ENCODE measurements around the gene LARP1B. TPM values are rescaled to one million over a fixed set of nuclear protein-coding genes. Genes with fewer than 3 reads are reported as not detected.

Gene LARP1B
- total RNA-seq, 4 donors from 2014 or later = 35.1 to 49.2 (median 40.1) TPM

DNA sequence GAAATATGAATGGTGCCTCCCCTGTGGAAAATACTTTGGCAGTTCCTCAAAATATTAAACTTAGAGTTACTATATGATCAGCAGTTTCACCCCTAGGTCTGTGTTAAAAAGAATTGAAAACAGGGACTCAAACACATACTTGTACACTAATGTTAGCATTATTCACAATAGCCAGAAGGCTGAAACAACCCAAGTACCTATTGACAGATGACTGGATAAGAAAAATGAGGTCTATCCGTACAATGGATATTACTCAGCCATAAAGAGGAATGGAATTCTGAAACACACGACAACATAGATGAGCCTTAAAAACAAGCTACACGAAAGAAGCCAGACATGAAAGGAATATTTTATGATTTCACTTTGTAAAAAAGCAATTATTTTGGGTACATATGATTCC lies 171.6 kb downstream of the LARP1B start:
- Histone ChIP-seq H3K4me1 (no peaks in the 10 kb centered on the region), H3K36me3 (no peaks in the 10 kb centered on the region), H3K9me3 (no peaks in the 10 kb centered on the region), H3K27ac (no peak overlapping the region), H3K4me3 (no peak overlapping the region), H3K27me3 (no peaks in the 10 kb centered on the region)
- TF ChIP-seq POLR2AphosphoS5 (IDR thresholded peaks at IDR 0.05) (no peak), POLR2A (IDR thresholded peaks at IDR 0.05) (no peak), EP300 (IDR thresholded peaks at IDR 0.05; ENCODE audit: low read depth) (no peak)
- TF ChIP-seq, protein P1, sequence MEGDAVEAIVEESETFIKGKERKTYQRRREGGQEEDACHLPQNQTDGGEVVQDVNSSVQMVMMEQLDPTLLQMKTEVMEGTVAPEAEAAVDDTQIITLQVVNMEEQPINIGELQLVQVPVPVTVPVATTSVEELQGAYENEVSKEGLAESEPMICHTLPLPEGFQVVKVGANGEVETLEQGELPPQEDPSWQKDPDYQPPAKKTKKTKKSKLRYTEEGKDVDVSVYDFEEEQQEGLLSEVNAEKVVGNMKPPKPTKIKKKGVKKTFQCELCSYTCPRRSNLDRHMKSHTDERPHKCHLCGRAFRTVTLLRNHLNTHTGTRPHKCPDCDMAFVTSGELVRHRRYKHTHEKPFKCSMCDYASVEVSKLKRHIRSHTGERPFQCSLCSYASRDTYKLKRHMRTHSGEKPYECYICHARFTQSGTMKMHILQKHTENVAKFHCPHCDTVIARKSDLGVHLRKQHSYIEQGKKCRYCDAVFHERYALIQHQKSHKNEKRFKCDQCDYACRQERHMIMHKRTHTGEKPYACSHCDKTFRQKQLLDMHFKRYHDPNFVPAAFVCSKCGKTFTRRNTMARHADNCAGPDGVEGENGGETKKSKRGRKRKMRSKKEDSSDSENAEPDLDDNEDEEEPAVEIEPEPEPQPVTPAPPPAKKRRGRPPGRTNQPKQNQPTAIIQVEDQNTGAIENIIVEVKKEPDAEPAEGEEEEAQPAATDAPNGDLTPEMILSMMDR (IDR thresholded peaks at IDR 0.05) = no peak
- in situ Hi-C loops (cut with MboI; ENCODE audit: low pct_ligation_motif_present in 1 of 4, low pct_unique_long_range_greater_than_20kb in 1 of 4, low sequenced_read_pairs in 3 of 4) (no loop called here), intact Hi-C loops (cut with DNase I; ENCODE audit: low total_unique reads) (no loop called here)
- no peak for DNase-seq
- 82 to 88% methylated on average over 3 of the region's 3 CpGs for WGBS, 2 donors (ENCODE audit: low coverage in 1 of 2)

- H3K4me3 ChIP-seq = no peak overlapping the region
- no peak for DNase-seq
- intact Hi-C loops (cut with DNase I; ENCODE audit: low total_unique reads) = no loop called here
- in situ Hi-C loops (cut with MboI; ENCODE audit: low pct_ligation_motif_present in 1 of 4, low pct_unique_long_range_greater_than_20kb in 1 of 4, low sequenced_read_pairs in 3 of 4) = no loop called here
- no peaks in the 10 kb centered on the region for H3K36me3 ChIP-seq
- no peaks in the 10 kb centered on the region for H3K9me3 ChIP-seq
- no peak overlapping the region for H3K27ac ChIP-seq
- H3K27me3 ChIP-seq = no peaks in the 10 kb centered on the region
- 93 to 94% methylated on average over 3 of the region's 3 CpGs for WGBS, 2 donors (ENCODE audit: low coverage in 1 of 2)
- H3K4me1 ChIP-seq = no peaks in the 10 kb centered on the region
- TF ChIP-seq, protein P1 (IDR thresholded peaks at IDR 0.05) = no peak
- TF ChIP-seq POLR2AphosphoS5 (IDR thresholded peaks at IDR 0.05) (no peak), EP300 (IDR thresholded peaks at IDR 0.05; ENCODE audit: low read depth) (no peak), POLR2A (IDR thresholded peaks at IDR 0.05) (no peak)
Observed at GRCh38 chr4:128234836-128235235, 173.7 kb downstream of the LARP1B start.

- no peak for TF ChIP-seq POLR2A (IDR thresholded peaks at IDR 0.05)
- no peak for TF ChIP-seq EP300 (IDR thresholded peaks at IDR 0.05; ENCODE audit: low read depth)
- TF ChIP-seq POLR2AphosphoS5 (IDR thresholded peaks at IDR 0.05) = no peak
- TF ChIP-seq, protein P1 (IDR thresholded peaks at IDR 0.05) = no peak
- Histone ChIP-seq H3K4me3 (no peak overlapping the region), H3K4me1 (no peaks in the 10 kb centered on the region), H3K27ac (no peak overlapping the region), H3K27me3 (no peaks in the 10 kb centered on the region), H3K36me3 (no peaks in the 10 kb centered on the region), H3K9me3 (no peaks in the 10 kb centered on the region)
- WGBS, 2 donors (ENCODE audit: low coverage in 1 of 2) = 79% methylated on average over 3 of the region's 3 CpGs; no CpG with 5 or more reads in 1 of the 2 donors
- in situ Hi-C loops (cut with MboI; ENCODE audit: low pct_ligation_motif_present in 1 of 4, low pct_unique_long_range_greater_than_20kb in 1 of 4, low sequenced_read_pairs in 3 of 4) = no loop called here
- intact Hi-C loops (cut with DNase I; ENCODE audit: low total_unique reads) = no loop called here
- DNase-seq = no peak
Observed at GRCh38 chr4:128241019-128241418, 179.9 kb downstream of the LARP1B start.

- Histone ChIP-seq H3K4me3 (no peak overlapping the region), H3K4me1 (no peaks in the 10 kb centered on the region), H3K36me3 (no peaks in the 10 kb centered on the region), H3K27ac (no peak overlapping the region), H3K9me3 (no peaks in the 10 kb centered on the region), H3K27me3 (no peaks in the 10 kb centered on the region)
- WGBS, 2 donors (ENCODE audit: low coverage in 1 of 2) = 44 to 56% methylated on average over 2 to 3 of the region's 3 CpGs
- in situ Hi-C loops (cut with MboI; ENCODE audit: low pct_ligation_motif_present in 1 of 4, low pct_unique_long_range_greater_than_20kb in 1 of 4, low sequenced_read_pairs in 3 of 4) (no loop called here), intact Hi-C loops (cut with DNase I; ENCODE audit: low total_unique reads) (no loop called here)
- TF ChIP-seq POLR2A (IDR thresholded peaks at IDR 0.05) (no peak), POLR2AphosphoS5 (IDR thresholded peaks at IDR 0.05) (no peak), EP300 (IDR thresholded peaks at IDR 0.05; ENCODE audit: low read depth) (no peak)
- TF ChIP-seq, protein P1 (IDR thresholded peaks at IDR 0.05) = no peak
- no peak for DNase-seq
Observed at GRCh38 chr4:128241425-128241913, 180.4 kb downstream of the LARP1B start.

Data from transverse colon (tissue), 4 donors.